Right atrium auricular region (tissue), 2 donors: ENCODE measurements around the gene MAP1LC3A. TPM values are rescaled to one million over a fixed set of nuclear protein-coding genes. Genes with fewer than 3 reads are reported as not detected.

Experiments used
- DNase-seq: peaks from one replicate; pipeline ENCODE4 v3.0.0-alpha.2; 2019; ENCODE audit warnings: low spot score
- H3K27ac ChIP-seq, 2 donors: fragments of 200-600 bp; sonication (generic); 1 replicate in 1 of 2; 2 replicates in 1 of 2; pipeline ENCODE4 v1.5.1; 2016 to 2019
- H3K27me3 ChIP-seq, 2 donors: fragments of 200-600 bp; sonication (generic); one replicate each; pipeline versions ENCODE4 v1.5.1 to v1.6.0; 2017 to 2019
- H3K36me3 ChIP-seq: fragments of 200-600 bp; sonication (generic); one replicate; pipeline ENCODE4 v1.5.1; 2016
- H3K4me1 ChIP-seq, 2 donors: fragments of 200-600 bp; sonication (generic); one replicate each; pipeline versions ENCODE4 v1.5.1 to v1.6.0; 2017 to 2019
- H3K4me3 ChIP-seq, 2 donors: fragments of 200-600 bp; sonication (generic); 1 replicate in 1 of 2; 2 replicates in 1 of 2; pipeline ENCODE4 v1.5.1; 2017 to 2019; ENCODE audit warnings: mild to moderate bottlenecking in 1 of 2, moderate library complexity in 1 of 2
- H3K9me3 ChIP-seq, 2 donors: fragments of 200-600 bp; sonication (generic); one replicate each; pipeline ENCODE4 v1.5.1; 2019
- CTCF ChIP-seq, 2 donors: fragments of 200-600 bp; sonication (generic); IDR thresholded peaks; one replicate each; pipeline ENCODE4 v1.5.1; 2019; ENCODE audit warnings: antibody characterized with exemption in 2 of 2
- total RNA-seq, 2 donors: library from RNA; depleted of rRNA; stranded (reverse); fragments of >200 nt; gene quantifications; one replicate each; pipeline ENCODE4 v1.1.0, GENCODE V29; 2016

MAP1LC3A gene
- total RNA-seq, 2 donors from 2014 or later = 111 to 120 TPM

GRCh38 chr20:34536798-34537394, 21.6 kb upstream of the MAP1LC3A start:
- Histone ChIP-seq H3K4me3 (no peak overlapping the region), H3K36me3 (peaks cover 80% of the 10 kb centered on the region), H3K27ac (no peak overlapping the region), H3K4me1 (peaks cover 0 to 4% of the 10 kb centered on the region in 2 donors), H3K27me3 (no peaks in the 10 kb centered on the region), H3K9me3 (no peaks in the 10 kb centered on the region)
- DNase-seq = no peak
- peak in 1 of 2 donors; percentile 56 for TF ChIP-seq CTCF (IDR thresholded peaks at IDR 0.05)

DNA sequence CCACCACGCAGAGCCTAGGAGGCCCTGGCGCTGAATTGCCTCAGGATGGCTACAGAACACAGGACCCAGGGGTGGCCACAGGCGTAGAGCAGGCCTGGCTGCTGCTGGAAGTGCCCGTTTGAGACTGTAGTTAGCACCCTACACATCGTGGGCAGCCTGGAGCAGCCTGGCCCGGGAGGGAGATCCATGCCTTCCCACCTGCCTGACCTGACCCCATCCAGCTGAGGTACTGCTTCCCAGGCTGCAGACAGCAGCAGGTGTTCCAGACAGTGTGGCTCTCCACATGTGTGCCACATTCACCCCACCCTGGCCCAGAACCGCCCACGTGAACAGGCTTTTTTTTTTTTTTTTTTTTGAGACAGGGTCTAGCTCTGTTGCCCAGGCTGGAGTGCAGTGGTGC, 20.9 kb upstream of the MAP1LC3A start:
- Histone ChIP-seq H3K36me3 (peaks cover 77% of the 10 kb centered on the region), H3K27me3 (no peaks in the 10 kb centered on the region), H3K9me3 (no peaks in the 10 kb centered on the region), H3K27ac (no peak overlapping the region), H3K4me1 (peaks cover 0 to under 1% of the 10 kb centered on the region in 2 donors), H3K4me3 (no peak overlapping the region)
- TF ChIP-seq CTCF (IDR thresholded peaks at IDR 0.05) = no peak
- DNase-seq = no peak

DNA sequence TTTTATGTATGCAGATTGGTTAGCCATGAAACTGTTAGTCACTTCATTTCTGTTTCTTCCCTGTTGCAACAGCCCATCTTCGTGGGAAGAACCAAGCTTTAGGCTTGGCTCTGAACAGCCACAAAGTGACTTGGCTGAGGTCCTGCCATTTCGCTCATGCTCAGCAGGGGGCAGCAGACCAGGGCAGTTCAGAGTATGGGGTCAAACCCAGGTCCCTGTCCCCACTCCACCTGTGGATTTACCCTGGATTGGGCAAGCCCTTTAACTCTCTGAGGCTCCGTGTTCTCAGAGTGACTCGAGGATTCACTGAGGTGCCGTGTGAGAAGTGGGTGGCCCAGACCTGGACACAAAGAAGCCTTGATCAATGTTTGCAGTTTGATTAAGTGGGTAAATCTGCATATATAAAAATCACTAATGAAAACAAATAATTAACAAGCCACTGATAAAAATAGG, 19.8 kb upstream of the MAP1LC3A start:
- H3K9me3 ChIP-seq = no peaks in the 10 kb centered on the region

GRCh38 chr20:34539756-34540155, 18.8 kb upstream of the MAP1LC3A start:
- Histone ChIP-seq H3K9me3 (no peaks in the 10 kb centered on the region), H3K4me3 (no peak overlapping the region), H3K27me3 (no peaks in the 10 kb centered on the region), H3K27ac (no peak overlapping the region), H3K4me1 (no peaks in the 10 kb centered on the region), H3K36me3 (peaks cover 56% of the 10 kb centered on the region)
- TF ChIP-seq CTCF (IDR thresholded peaks at IDR 0.05) = no peak
- no peak for DNase-seq

More for the DNA sequence above, 19.8 kb upstream of the MAP1LC3A start:
- DNase-seq = no peak
- peaks cover 66% of the 10 kb centered on the region for H3K36me3 ChIP-seq
- H3K27ac ChIP-seq = no peak overlapping the region
- H3K27me3 ChIP-seq = no peaks in the 10 kb centered on the region
- no peaks in the 10 kb centered on the region for H3K4me1 ChIP-seq
- no peak overlapping the region for H3K4me3 ChIP-seq
- TF ChIP-seq CTCF (IDR thresholded peaks at IDR 0.05) = peak; percentile 48 to 75

DNA sequence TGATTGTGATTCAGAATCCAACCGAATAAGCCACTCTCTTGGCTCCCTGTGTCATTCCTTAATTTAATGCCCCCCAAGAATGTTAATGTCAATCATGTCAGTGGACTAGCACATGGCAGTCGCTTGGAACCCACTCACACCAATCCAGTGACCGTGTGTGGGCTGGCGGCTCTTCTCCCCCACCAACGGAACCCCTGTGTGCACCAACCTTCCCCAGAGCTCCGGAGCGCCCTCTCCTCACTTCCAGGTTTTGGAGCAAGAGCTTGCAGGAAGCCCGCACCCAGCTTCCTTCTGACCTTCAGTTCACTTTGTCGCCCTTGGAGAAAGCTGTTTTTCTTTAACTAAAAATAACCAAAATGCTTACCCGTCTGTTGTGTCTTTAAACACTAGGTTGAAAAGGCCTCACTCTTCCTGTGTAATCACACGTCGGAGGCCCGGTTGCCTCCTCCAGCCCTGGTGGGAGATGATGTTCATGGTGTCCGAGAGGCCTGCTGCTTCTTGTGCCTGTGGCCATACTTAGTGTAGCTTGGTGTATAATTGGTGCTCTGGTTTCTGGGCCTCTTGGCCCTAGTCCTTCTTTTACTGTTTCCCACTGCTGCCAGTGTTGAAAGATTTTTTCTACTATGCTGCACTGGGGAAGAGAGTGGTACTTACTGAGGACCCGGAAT, 17.8 kb upstream of the MAP1LC3A start:
- DNase-seq = no peak
- H3K4me1 ChIP-seq = no peaks in the 10 kb centered on the region
- no peak for TF ChIP-seq CTCF (IDR thresholded peaks at IDR 0.05)
- peaks cover 46% of the 10 kb centered on the region for H3K36me3 ChIP-seq
- H3K4me3 ChIP-seq = no peak overlapping the region
- no peaks in the 10 kb centered on the region for H3K9me3 ChIP-seq
- H3K27me3 ChIP-seq = no peaks in the 10 kb centered on the region
- H3K27ac ChIP-seq = no peak overlapping the region
